ENCODE data around the gene PLA2G6. TPM values are rescaled to one million over a fixed set of nuclear protein-coding genes. Genes with fewer than 3 reads are reported as not detected.

The PLA2G6 gene
- total and polyA plus RNA-seq, 2 of the 13 experiments (the other 11 are each of a cell fraction or from before 2014, with no cell fraction given) = 4.8 to 11.5 TPM

- TF ChIP-seq, protein P1, sequence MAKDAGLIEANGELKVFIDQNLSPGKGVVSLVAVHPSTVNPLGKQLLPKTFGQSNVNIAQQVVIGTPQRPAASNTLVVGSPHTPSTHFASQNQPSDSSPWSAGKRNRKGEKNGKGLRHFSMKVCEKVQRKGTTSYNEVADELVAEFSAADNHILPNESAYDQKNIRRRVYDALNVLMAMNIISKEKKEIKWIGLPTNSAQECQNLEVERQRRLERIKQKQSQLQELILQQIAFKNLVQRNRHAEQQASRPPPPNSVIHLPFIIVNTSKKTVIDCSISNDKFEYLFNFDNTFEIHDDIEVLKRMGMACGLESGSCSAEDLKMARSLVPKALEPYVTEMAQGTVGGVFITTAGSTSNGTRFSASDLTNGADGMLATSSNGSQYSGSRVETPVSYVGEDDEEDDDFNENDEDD (CRISPR knock-in tag; IDR thresholded peaks at IDR 0.05; ENCODE audit: borderline replicate concordance) = peak; percentile 40; the same call in 1 of the 2 replicates
- TF ChIP-seq TFAP4 (IDR thresholded peaks at IDR 0.05; ENCODE audit: borderline replicate concordance, low read depth) (peak; percentile 19; the same call in 1 of the 2 replicates), ZBTB7A (CRISPR knock-in tag; IDR thresholded peaks at IDR 0.05) (no peak), MXD1 (CRISPR knock-in tag; IDR thresholded peaks at IDR 0.05) (no peak), ZNF496 (CRISPR knock-in tag; IDR thresholded peaks at IDR 0.05; ENCODE audit: insufficient replicate concordance) (no peak), TARDBP (CRISPR knock-in tag; IDR thresholded peaks at IDR 0.05) (no peak), GPN1 (CRISPR knock-in tag; IDR thresholded peaks at IDR 0.05; ENCODE audit: borderline replicate concordance) (no peak), MED1 (CRISPR knock-in tag; IDR thresholded peaks at IDR 0.05) (peak; percentile 28; the same call in 1 of the 2 replicates), ZBTB44 (CRISPR knock-in tag; IDR thresholded peaks at IDR 0.05) (no peak), ZMYM3 (CRISPR knock-in tag; IDR thresholded peaks at IDR 0.05) (peak; percentile 92), ZHX1 (CRISPR knock-in tag; IDR thresholded peaks at IDR 0.05; ENCODE audit: low read depth) (0 out of 2 replicates have a peak, but pooled peaks have one; percentile 4), HNRNPH1 (optimal IDR thresholded peaks at IDR 0.05; ENCODE audit: low read depth, low read length) (no peak), MYC (CRISPR knock-in tag; IDR thresholded peaks at IDR 0.05; ENCODE audit: borderline replicate concordance) (peak; percentile 65; the same call in 1 of the 2 replicates), TBX2 (CRISPR knock-in tag; IDR thresholded peaks at IDR 0.05; ENCODE audit: borderline replicate concordance) (0 out of 2 replicates have a peak, but pooled peaks have one; percentile 10), ZSCAN21 (CRISPR knock-in tag; IDR thresholded peaks at IDR 0.05; ENCODE audit: borderline replicate concordance) (no peak), KDM1A (CRISPR knock-in tag; IDR thresholded peaks at IDR 0.05) (0 out of 2 replicates have a peak, but pooled peaks have one; percentile 34)
- TF ChIP-seq, protein P2, sequence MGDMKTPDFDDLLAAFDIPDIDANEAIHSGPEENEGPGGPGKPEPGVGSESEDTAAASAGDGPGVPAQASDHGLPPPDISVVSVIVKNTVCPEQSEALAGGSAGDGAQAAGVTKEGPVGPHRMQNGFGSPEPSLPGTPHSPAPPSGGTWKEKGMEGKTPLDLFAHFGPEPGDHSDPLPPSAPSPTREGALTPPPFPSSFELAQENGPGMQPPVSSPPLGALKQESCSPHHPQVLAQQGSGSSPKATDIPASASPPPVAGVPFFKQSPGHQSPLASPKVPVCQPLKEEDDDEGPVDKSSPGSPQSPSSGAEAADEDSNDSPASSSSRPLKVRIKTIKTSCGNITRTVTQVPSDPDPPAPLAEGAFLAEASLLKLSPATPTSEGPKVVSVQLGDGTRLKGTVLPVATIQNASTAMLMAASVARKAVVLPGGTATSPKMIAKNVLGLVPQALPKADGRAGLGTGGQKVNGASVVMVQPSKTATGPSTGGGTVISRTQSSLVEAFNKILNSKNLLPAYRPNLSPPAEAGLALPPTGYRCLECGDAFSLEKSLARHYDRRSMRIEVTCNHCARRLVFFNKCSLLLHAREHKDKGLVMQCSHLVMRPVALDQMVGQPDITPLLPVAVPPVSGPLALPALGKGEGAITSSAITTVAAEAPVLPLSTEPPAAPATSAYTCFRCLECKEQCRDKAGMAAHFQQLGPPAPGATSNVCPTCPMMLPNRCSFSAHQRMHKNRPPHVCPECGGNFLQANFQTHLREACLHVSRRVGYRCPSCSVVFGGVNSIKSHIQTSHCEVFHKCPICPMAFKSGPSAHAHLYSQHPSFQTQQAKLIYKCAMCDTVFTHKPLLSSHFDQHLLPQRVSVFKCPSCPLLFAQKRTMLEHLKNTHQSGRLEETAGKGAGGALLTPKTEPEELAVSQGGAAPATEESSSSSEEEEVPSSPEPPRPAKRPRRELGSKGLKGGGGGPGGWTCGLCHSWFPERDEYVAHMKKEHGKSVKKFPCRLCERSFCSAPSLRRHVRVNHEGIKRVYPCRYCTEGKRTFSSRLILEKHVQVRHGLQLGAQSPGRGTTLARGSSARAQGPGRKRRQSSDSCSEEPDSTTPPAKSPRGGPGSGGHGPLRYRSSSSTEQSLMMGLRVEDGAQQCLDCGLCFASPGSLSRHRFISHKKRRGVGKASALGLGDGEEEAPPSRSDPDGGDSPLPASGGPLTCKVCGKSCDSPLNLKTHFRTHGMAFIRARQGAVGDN (CRISPR knock-in tag; IDR thresholded peaks at IDR 0.05) = peak; percentile 78
Observed at GRCh38 chr22:38191731-38192474, 10.3 kb upstream of the PLA2G6 start (continued).
